ENCODE results near the gene NXPH1.

NXPH1 gene

GRCh38 chr7:8762803-8763202, 329.4 kb downstream of the NXPH1 start:
- Mint-ChIP-seq H3K36me3 (ENCODE audit: low read depth) (no peaks in the 10 kb centered on the region), H3K4me3 (no peak overlapping the region), H3K4me1 (no peaks in the 10 kb centered on the region), H3K9me3 (no peaks in the 10 kb centered on the region), H3K27me3 (ENCODE audit: low read depth, poor library complexity) (peaks cover 4% of the 10 kb centered on the region), H3K27ac (no peak overlapping the region)
- no peak for DNase-seq
- TF ChIP-seq CTCF (IDR thresholded peaks at IDR 0.05) = no peak

- no peaks in the 10 kb centered on the region for H3K36me3 Mint-ChIP-seq (ENCODE audit: low read depth)
- no peaks in the 10 kb centered on the region for H3K9me3 Mint-ChIP-seq
- H3K4me1 Mint-ChIP-seq = no peaks in the 10 kb centered on the region
- no peak overlapping the region for H3K4me3 Mint-ChIP-seq
- H3K27me3 Mint-ChIP-seq (ENCODE audit: low read depth, poor library complexity) = peaks cover 4% of the 10 kb centered on the region
- no peak overlapping the region for H3K27ac Mint-ChIP-seq
- no peak for DNase-seq
- no peak for TF ChIP-seq CTCF (IDR thresholded peaks at IDR 0.05)
Observed at GRCh38 chr7:8765374-8765773, 332.0 kb downstream of the NXPH1 start.

GRCh38 chr7:8773518-8773917, 340.1 kb downstream of the NXPH1 start:
- Mint-ChIP-seq H3K27me3 (ENCODE audit: low read depth, poor library complexity) (no peaks in the 10 kb centered on the region), H3K4me1 (no peaks in the 10 kb centered on the region), H3K9me3 (no peaks in the 10 kb centered on the region), H3K4me3 (no peak overlapping the region), H3K36me3 (ENCODE audit: low read depth) (no peaks in the 10 kb centered on the region), H3K27ac (no peak overlapping the region)
- no peak for TF ChIP-seq CTCF (IDR thresholded peaks at IDR 0.05)
- no peak for DNase-seq

DNA sequence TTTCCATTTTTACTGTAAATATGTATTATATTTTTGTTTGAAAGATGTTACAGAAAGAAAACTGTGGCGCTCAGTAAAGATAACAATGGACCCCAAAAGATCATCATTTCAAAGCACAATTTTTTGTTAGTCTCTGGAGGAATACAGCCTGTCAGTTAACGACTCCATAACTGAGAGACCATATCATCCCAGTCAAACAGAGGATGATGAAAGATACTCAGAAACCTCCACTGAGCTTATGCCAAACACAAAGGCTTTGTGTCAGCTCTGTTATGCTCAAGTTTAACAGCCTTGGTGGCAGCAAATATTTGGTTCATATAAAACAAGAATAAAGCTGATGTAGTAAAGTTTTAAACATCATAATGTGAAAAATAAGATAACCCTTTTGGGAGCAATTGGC, 345.1 kb downstream of the NXPH1 start:
- Mint-ChIP-seq H3K9me3 (no peaks in the 10 kb centered on the region), H3K36me3 (ENCODE audit: low read depth) (no peaks in the 10 kb centered on the region), H3K4me3 (no peak overlapping the region), H3K27me3 (ENCODE audit: low read depth, poor library complexity) (no peaks in the 10 kb centered on the region), H3K27ac (no peak overlapping the region), H3K4me1 (no peaks in the 10 kb centered on the region)
- DNase-seq = no peak
- TF ChIP-seq CTCF (IDR thresholded peaks at IDR 0.05) = no peak

DNA sequence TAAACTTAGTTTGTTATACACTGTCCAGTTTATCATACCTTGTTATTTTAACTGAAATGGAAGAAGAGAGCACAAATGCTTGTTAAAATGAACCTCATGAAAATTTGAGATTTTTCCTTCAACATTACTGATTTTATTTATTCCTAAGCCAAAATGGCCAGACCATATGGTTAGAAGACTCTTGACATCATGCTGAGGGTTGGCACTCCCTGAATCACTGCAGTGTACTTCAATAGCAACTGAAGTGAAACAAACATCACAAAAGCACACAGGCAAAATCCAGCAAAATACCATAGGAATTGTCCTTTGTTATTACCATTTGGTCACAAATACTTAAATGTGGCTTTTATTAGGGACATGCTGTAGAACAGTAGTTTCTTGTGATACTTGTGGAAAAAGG, 347.8 kb downstream of the NXPH1 start:
- no peak for DNase-seq
- no peaks in the 10 kb centered on the region for H3K36me3 Mint-ChIP-seq (ENCODE audit: low read depth)
- H3K4me1 Mint-ChIP-seq = no peaks in the 10 kb centered on the region
- no peaks in the 10 kb centered on the region for H3K9me3 Mint-ChIP-seq
- no peak for TF ChIP-seq CTCF (IDR thresholded peaks at IDR 0.05)
- peaks cover 5% of the 10 kb centered on the region for H3K27me3 Mint-ChIP-seq (ENCODE audit: low read depth, poor library complexity)
- H3K27ac Mint-ChIP-seq = no peak overlapping the region
- no peak overlapping the region for H3K4me3 Mint-ChIP-seq

GRCh38 chr7:8783229-8783628, 349.8 kb downstream of the NXPH1 start:
- TF ChIP-seq CTCF (IDR thresholded peaks at IDR 0.05) = no peak
- Mint-ChIP-seq H3K36me3 (ENCODE audit: low read depth) (no peaks in the 10 kb centered on the region), H3K4me3 (no peak overlapping the region), H3K9me3 (no peaks in the 10 kb centered on the region), H3K4me1 (no peaks in the 10 kb centered on the region), H3K27ac (no peak overlapping the region), H3K27me3 (ENCODE audit: low read depth, poor library complexity) (peaks cover 5% of the 10 kb centered on the region)
- DNase-seq = no peak

Measured in nephron progenitor cell (in vitro differentiated cells).